GM21786 (cell line): ENCODE data around the gene CACNA1C.

Source experiments
- ATAC-seq: cut with Tn5 transposase; IDR thresholded peaks from one replicate; pipeline ENCODE4 v1.9.1; 2021; ENCODE audit not compliant: unreplicated experiment

The CACNA1C gene

DNA sequence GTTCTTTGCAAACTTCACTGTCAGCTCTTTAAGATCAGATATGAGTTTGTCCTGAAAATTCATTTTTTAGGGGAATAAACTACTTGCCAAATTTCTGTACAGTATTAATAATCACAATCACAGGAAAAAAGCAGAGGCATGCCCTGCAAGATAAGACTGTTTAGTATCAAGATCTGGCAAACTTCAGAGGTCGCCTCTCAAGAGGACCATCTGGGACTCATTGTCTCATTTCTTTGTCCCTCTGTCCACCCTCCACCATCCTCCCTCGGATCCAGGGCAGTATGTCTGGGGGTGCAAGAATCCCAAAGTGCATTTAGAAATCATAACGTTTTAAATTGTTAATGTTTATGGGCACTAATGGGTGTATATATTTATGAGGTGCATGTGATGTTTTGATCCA is 509.6 kb downstream of the CACNA1C start:
- ATAC-seq, result no peak

DNA sequence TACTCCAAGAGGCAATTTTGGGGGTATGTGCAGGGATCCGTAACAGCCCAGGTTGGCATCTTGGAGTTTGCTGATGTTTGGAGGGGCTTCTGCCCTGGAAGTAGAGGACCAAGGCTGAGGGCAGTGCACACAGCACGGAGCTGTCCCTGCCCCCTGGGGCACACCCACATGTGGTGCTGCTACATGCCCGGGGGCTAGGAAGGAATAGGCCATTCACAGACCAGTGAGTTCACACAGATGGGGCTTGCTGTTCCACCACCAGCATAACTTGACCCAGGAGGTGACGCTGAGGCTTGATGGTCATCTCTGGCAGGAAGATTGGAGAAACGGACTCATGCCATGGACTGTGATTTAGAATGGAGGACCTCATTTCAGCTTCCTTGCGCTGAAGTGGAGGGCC is 510.9 kb downstream of the CACNA1C start:
- no peak for ATAC-seq

DNA sequence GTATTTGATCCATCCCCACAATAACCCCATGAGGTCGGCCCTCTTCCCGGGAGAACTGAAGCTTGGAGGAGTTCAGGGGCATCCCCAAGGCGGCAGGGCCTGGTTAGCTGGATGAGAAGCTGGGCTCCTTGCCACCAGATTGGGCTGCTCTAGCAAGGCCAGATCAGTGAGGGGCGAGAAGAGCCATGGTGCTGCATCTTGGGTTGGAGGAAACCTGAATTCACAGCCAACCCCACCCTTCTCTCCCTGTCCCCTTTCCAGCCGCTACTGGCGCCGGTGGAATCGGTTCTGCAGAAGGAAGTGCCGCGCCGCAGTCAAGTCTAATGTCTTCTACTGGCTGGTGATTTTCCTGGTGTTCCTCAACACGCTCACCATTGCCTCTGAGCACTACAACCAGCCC is 513.4 kb downstream of the CACNA1C start:
- ATAC-seq, result no peak

DNA sequence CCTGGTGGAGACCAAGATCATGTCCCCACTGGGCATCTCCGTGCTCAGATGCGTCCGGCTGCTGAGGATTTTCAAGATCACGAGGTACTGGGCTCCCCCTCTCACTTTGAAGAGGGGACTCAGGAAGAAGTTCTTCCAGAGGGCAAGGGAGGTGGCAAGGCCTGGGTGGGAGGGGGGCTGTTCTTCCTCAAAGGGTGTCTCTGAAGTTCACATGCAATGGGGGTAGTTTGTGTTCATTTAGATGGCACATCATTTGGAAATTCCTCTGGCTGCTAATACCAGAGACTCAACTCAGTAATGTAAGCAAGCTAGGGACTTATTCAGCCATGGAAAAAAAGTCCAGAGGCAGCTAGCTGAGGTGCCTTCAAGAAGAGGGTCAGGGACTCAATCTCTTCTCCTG is 514.9 kb downstream of the CACNA1C start:
- ATAC-seq, result no peak

DNA sequence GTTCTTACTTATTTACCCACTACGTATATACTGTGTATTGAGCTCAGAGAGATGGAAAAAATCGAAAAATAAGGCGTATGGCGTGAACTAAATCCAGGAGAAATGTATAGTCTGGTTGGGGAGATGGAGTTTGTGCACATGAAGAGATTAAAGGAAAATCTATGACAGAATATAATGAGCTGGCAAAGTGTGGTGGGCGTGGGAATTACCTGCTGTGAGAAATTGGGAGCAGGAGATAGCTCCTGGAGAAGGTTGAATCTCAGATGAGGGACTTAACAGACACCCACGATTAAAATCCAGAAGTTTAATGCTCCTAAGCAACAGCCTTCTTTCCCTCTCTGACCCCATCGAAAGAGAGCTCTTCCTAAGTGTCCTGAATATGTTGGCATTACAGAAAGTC is 517.8 kb downstream of the CACNA1C start:
- no peak for ATAC-seq

DNA sequence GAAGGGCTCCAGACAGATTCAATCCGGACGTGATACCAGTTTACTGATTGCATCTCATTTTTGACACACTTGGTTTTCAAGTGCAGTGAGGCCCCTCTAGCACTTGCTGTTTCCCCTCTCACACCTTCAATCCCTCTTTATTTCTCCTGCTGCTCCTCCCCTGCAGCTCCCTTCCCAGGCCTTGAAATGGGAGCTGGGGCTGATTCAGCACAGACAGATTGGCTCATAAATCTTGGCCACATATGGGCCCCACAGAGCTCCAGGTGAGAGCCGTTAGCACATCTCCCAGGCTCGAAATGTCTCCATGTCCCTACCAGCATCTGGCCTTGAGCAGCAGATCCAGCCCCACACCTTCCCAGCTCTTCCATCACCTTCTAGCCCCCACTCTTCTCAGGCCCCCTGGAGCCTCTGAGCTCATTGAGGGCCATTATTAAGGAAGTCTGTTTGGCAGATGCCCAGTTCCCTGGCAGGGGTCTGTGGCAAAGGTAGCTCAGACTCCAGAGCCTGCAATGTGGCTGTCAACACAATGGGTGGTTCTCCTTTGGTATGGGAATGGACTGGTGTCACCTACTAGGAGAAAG is 521.7 kb downstream of the CACNA1C start:
- ATAC-seq, result no peak

DNA sequence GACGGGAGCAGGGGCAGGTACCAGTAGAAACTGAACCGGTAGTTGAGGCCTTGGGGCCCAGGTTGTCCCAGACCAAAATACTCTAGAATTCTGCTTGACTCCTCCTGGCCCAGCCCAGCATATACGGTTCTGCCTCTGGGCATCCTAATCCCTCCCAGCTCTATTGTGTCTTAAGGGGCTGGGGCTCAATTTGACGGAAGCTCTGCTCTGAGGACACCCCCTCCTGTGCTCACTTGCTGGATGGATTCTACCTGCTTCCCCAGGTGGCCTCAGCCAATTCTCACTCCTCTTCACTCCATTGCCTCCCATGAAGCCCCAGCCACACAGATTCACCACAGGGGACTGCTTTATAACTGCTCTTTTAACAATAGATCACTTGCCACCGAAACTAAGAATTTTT is 522.5 kb downstream of the CACNA1C start:
- ATAC-seq, result no peak

DNA sequence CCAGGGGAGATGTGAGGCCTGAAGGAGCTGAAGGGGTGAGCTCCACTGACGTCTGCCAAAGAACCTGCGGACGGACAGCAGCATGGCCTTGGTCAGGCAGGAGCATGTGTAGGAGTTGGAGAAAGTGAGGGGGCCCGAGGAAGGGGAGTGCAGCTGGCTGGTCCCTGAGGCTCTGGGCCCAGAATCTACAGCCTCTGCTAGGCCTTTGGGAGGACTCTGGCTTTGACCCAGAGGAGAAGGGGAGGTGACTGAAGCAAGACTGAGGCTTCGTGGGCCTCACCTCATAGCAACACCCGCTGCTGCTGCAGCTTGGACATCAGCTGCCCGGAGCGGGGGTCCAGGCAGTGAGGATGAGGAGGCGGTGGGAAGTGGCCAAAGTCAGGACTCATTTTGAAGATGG is 525.4 kb downstream of the CACNA1C start:
- ATAC-seq, result no peak

DNA sequence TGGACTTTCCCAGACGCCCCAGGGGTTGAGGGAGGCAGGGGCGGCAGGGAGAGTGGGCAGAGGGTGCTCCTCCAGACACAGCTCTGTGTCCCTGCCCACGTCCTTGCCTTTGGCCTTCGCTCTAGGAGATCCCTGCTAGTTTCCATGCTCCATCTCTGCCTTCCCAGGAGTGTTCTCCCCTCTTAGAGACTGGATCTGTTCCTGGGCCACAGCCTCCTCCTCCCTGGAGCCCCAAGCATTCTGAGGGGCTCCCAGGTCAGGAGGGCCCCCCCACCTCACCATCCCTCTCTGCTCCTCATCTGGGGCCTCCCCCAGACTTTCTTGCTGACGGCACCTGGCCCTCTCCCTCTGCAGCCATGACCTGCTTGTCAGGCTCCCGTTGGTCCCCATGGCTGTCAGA is 526.0 kb downstream of the CACNA1C start:
- ATAC-seq, result no peak

DNA sequence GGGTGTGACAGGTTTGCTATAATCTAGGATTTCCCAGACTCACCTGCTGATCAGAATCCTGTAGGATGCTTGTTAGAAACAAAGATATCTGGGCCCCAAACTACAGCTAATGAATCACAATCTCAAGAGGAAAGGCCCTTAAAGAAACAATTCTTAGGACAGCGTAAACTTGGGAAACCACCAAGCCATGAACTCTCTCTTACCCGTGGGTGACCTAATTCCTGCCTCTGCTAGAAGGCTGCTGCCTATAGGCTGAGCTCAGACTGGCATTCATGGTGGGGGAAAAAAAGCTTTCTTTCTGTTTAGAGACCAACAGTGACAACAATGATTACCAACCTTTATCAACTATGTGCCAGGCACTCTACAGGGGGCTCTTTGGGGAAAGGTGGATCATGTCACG is 528.0 kb downstream of the CACNA1C start:
- no peak for ATAC-seq

DNA sequence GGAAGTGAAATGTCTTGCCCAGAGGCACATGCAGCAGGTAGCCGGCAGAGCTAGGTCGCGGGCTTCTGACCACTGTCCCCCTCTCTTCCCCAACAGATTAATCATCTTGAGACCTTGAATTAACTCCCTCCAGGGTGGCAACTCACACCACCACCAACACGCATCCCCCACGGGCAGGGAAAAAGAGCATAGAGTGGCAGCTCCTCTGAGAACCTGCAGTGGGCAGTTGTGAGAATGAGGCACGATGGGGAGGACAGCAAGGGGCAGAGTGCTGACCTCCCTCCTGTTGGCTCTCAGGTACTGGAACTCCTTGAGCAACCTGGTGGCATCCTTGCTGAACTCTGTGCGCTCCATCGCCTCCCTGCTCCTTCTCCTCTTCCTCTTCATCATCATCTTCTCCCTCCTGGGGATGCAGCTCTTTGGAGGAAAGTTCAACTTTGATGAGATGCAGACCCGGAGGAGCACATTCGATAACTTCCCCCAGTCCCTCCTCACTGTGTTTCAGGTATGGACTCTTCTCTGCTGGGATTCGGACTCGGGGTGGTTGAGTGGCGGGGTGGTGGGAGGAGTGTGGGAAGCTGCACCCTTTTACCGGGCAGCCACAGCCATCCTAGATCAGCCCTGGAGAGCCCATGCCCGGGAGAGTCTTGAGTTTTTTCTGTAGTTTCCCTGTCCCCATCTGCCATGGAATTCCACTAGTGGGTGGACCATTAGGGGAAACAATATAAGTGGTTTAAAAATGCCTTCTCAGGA is 528.7 kb downstream of the CACNA1C start:
- ATAC-seq, result no peak

DNA sequence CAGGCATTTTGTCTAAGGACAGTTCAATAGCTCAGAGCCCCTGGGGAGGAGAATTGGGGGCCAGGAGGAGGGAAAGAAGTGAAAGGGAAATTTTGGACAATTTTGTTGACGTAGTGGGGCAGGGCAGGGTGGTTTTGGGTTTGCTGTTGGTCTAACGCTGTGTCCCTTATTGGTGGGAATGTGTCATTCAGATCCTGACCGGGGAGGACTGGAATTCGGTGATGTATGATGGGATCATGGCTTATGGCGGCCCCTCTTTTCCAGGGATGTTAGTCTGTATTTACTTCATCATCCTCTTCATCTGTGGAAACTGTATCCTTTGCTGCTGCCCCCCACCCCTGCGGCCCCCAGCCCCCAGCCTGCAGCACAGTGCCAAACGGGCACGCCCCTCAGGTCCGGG is 529.8 kb downstream of the CACNA1C start:
- no peak for ATAC-seq

DNA sequence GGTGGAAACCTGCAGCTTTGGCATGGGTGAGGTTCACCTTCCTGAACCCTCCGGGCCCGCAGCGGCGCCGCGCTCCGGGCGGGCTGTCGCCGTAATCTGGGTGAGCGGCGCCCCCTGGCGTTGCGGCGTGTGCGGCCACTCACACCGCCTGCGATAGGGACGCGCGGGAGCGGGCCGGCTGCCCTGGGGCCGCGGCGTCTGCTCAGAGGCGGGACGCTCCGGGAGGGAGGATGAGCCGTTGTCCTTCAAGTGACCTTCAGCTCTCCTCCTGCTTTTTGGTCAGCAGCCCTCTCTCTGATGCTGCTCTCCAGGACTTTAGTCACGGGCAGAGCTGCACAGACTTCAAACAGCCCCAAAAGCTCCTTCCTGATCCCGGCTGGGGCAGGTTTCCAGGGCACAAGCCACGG is 530.3 kb downstream of the CACNA1C start:
- ATAC-seq, result no peak

DNA sequence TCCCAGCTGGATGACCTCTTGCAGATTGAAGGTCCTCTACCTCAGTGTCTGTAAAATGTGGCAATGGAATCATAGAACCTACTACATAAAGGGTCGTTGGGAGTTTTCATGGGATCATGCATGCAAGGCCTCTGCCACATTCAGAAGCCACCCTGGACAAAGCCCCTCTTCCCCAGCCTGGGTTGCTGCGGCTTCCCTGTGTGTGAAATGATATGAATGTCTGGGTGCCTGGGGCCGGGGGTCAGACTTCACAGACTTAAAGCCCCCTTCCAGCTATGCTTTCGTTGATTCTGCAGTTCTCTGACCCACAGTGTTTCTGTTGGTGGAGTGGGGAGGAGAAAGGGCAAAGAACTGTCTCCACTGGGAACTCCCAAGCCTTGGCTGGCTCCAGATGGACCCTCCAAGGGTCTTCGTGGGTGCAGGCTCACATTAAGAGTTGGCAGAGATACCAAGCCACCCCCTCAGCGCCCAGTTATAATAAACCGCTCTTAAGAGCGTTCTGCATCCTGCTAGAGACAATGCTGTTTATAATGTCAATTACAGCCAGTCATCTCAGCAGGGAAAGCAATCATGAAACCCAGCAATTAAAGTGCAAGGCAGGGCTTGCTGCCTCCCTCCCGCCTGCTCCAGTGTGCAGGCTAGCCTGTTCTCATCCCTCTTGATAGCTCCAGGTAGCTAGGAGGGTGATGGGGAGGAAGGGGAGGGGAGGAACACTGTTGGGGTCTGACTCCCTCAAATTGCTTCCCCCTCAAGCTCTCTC is 531.0 kb downstream of the CACNA1C start:
- no peak for ATAC-seq

DNA sequence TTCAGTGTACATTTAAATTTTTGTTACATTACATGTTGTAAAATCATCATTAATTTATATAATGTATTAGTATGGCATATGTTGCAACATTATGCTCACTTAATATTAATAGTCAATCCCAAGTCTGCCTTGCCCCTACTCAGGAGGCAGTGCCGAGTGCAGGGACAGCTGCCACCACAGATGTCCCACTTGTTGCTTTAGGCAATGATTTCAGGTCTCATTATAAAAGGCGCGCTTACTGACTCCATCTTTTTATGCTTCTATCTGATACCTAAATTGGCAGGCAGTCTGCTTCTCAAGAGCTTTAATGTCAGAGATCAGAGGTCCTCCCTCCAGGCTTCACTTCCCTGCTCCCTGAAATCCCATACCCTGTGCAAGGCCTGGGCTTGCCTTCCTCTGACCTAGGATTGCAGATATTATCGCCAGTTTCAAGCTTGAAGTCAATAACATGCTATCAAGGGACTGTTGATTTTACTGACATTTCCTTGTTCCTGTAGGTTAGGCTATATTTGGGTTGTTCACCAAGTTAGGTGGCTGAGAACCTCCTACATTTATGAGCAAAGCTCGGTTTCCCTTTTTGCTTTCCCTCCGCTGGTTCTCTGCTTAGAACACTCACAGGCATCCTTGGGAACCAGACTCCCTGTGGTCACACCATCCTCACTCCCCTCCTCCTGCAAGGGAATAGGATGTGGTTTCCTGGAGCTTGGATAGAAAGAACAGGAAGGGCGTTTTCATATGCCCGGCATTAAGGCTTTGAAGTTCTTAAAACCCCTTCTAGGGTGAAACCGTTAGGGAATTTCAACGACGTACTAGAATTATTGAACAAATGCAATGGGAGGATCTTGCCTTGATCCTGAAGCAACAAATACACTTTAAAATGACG is 533.6 kb downstream of the CACNA1C start:
- ATAC-seq, result no peak

DNA sequence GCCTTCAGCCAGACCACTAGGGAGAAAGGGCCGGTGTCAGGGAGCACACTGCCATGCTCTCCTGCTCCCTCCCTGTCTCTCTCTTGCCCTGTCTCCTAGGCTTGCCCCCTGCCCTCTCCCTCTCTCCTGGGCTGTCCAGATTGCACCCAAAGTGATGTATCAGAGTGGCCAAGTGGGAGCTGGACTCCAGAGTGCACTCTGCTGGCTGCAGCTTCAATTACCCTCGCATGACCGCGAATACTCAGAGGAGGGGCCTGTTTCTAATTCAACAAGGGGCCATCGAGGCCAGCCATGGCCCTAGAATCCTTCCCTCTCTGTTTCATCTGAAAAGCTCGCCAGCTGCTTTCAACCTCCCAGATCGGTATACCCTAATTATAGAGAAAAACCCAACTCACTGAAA is 535.6 kb downstream of the CACNA1C start:
- no peak for ATAC-seq

DNA sequence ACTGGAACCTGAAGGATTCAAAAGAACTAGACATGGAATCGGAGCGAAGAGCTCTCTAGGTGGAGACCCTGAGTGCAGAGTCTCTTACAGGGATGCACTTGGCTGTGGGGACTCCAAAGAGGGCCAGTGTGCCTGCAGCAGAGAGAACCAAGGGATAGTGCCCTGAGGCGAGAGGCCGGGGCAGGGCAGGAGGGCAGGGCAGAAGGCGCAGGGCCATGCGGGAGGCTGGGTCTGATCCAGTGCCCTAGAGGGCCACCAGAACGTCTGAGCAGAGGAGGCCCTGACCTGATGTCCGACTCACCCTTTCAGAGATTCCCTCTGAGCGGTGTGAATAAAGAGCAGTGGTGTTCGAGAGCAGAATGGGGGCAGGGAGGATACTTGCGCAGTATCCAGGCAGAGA is 536.6 kb downstream of the CACNA1C start:
- ATAC-seq, result no peak

DNA sequence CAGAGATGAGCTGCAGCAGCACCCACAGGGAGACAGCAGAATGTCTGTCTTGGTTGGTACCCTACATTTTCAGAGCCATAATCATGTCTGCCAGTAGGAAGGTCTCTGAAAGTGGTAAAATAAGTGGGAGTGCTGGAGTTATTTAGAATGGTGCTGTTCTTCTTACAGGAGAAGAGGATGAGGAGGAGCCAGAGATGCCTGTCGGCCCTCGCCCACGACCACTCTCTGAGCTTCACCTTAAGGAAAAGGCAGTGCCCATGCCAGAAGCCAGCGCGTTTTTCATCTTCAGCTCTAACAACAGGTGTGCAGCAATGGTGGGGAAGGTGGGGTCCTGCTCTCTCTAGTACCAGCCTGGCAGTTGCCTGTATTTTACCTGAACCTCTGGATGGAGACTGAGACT is 540.3 kb downstream of the CACNA1C start:
- no peak for ATAC-seq

DNA sequence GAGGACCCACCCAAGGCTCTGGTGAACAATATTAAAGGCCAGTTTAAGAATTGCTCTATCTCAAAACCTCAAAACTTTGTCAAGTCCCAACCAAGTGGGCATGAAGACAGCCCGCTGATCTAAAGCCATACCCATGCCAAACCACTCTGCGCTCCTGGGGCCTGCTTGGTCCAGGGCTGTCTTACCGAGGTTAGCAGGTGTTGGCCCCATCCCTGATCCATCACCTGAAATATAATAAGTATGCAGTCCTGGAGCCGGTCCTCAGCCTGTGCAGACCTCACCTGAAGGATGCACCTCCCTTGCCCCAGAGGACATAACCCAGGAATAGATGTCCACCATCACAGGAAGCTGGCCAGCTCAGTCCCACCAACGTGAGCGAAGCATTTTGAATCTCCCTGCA is 543.7 kb downstream of the CACNA1C start:
- no peak for ATAC-seq

DNA sequence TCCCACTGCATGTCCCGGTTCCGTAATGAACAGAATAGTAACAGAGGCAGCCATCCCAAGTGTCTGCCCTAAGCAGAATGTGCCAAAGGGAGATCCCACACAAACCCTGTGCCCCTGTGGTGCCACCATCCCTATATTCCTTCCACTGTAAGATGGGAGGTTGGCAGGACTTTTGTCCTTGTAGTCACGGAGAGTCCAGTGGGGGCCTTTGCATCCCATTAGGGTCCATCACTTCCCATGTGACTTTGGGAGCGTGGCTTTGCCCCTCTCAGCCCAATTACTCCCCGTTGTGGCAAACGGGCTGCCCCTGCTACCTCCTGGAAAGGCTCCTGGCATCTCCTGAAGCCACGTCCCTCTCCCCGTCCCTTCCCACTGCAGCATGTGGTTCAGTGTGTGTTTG is 552.5 kb downstream of the CACNA1C start:
- ATAC-seq, result no peak

DNA sequence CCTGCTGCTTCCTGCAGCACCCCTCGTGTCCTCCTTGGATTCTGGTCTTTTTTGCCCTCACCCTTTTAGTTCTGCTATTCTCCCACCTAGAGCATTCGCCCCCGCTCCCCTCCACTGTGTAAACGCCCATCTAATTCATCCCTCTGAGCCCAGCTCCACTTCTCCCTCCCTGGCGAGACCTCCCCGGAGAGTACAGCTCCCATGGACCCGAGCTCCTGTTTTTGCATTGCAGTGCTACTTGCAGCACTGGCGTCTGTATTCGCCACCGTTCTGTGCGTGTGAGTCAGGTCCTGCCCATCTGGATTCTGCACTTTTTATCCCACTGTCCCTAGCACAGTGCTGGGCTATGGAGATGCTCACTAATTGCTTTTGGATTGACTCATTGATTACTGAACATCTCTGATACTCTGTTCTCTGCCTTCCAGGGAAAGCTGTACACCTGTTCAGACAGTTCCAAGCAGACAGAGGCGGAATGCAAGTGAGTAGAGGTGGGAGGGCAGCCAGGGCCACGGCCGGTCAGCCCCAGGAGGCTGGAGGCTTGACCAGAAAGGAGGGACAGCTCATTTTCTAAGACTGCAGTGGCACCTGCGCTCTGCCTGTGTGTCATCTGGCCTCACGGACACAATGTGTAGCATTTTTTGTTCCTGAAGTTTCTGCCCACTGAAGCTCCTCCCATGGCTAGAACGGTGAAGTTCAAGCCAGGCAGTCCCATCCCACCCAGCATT is 553.6 kb downstream of the CACNA1C start:
- ATAC-seq, result no peak
